CD4-positive, alpha-beta T cell treated with Interleukin-4 for 4 hours (primary cell): Measurements from ENCODE around the gene CCL4L2.
"Not testable (repeated sequence)": the region's sequence is repeated elsewhere in the genome, so short reads cannot be mapped to it uniquely, and the experiment has no call there.

Experiments
- DNase-seq: peaks from one replicate; pipeline ENCODE4 v3.0.0-alpha.2; 2020

Gene CCL4L2

DNA sequence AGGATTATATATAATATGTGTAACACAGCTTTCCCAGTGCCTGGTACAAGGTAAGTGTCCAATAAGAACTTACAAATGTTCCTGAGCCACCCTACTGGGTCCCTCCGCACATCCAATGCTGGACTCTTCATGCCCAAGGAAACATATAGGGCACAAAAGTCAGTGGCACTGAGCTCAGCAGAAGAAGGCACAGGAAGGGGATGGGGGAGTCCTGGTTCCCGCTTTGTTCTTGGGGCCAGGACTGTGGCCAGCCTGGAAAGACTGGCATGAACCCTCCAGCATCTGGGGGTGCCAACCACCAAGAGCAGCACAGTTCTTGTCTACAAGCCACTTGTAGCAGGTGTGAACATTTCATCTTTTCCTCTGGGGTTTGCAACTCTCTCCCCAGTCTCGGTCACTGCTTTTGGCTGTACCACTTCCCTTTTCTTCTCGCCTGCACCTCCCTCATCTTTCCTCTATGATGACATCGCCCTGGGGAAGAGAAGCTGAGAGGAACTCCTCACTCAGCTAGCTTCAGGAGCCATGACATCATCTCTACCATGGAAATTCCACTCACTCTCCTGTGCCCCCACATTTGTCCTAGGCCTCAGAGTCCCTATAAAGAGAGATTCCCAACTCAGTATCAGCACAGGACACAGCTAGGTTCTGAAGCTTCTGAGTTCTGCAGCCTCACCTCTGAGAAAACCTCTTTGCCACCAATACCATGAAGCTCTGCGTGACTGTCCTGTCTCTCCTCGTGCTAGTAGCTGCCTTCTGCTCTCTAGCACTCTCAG lies at the start of gene CCL4L2:
CCL4L2 (plus strand) TSS at position 625 of the 773 bp plus-strand sequence.
- not testable (repeated sequence) for DNase-seq

DNA sequence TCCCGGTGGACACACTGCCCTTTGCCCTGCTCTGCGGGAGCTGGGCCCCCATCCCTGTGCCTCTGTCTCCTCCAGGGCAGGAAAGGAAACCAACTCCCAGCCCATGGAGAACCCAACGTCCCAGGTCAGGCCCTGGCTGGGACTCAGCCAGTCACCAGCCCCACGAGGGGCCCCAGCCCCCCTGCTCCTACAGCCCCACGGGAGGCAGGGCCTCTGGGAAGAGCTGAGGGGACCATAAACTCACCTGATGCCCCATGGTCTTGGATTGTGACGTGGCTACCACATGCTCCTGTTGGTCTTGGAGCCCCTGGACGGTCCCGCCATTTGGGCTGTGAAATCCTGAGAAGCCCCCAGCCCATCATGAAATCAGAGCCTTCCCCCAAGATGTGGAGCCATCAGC lies 42.0 kb upstream of the CCL4L2 start:
- not testable (repeated sequence) for DNase-seq

DNA sequence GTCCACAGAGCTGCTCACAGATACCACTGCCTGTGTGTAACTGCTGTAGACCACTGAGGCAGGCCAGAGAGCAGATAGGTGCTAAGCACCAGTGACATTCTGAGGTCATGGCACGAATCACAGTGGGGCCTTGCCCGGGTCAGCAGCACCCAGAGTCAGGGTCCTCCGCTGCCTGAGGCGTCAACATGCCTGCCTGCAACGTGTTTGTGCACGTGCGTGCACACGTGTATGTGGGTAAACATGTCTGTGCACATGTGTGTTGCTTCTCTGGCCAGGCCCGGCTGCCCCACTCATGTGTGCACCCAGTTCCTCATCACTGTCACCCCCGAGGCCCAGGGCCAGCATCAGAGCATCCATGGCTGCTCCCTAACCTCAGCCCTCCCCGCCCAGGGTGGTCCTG lies 34.3 kb upstream of the CCL4L2 start, which contains the start of gene TBC1D3B:
TBC1D3B (minus strand) TSS at position 101 of the 400 bp plus-strand sequence. CDS start 1,586 bp downstream, outside the sequence.
- not testable (repeated sequence) for DNase-seq

- DNase-seq: not testable (repeated sequence)
These were observed 29.3 kb upstream of the CCL4L2 start for GRCh38 chr17:36181446-36182175.

- no peak for DNase-seq
These were observed 28.5 kb upstream of the CCL4L2 start for GRCh38 chr17:36182176-36183000.

GRCh38 chr17:36183001-36183971 lies 27.6 kb upstream of the CCL4L2 start:
- no peak for DNase-seq

- no peak for DNase-seq
These were observed 26.7 kb upstream of the CCL4L2 start for GRCh38 chr17:36184023-36184765.

DNA sequence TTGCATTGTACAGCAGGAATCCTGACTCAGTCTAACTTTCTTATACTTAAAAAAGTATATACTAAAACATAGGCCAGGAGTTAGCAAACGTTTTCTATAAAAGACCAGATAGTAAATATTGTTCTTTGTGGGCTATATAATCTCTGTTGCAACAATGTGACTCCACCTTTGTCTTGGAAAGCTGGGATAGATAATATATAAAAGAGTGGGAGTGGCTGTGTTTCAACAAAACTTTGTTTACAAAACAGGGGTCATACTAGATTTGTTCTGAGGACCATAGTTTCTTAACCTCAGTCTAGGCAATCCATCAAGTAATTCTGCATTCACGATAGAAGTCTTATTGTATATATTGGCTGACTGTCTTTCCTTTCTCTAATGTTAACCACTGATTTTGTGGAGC lies 25.4 kb upstream of the CCL4L2 start:
- DNase-seq: no peak

DNA sequence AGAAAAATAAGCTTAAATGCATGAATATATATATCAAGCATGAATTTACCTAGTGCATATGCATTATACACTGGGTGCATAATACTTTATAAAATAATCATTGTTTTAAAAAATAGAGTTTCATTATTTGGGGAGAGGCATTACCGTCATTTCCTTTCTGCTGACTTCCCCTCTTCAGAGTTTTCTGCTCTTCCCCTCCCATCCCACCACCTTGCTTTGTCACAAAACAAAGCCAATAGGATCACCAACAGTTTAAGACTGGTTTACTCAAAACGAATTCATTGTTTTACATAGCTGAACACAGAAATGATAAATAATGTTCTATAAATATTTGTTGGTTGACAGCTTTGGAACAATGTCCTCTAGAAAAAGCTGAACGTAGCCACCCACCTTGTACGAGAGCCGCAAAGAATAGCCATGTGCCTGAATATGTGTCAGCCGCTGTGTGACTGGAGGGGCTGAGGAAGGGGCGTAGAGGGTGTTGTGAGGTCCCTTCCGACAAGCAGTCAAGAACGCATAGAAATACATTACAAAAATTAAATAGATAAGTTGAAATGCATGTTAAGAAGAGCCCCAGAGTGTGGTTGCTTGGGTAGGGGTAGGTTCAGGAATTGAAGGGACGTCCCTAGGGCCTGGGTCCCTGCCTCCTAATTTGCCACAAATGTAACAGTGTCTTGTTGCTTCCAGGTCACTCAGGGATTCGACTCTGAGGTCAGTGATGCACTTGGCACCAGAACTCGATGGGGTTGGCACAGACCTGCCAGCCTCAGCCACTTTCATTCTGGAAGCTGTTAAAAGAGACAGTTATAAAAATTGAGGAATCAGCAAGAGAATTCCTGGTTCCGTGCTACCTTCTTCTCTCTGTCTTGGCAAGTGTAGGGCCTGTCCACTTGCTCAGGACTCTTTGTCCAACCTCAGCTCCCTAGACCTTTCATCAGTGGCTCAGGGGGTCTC lies 23.8 kb upstream of the CCL4L2 start:
- DNase-seq: not testable (repeated sequence)

GRCh38 chr17:36187943-36188665 lies 22.8 kb upstream of the CCL4L2 start:
- not testable (repeated sequence) for DNase-seq

- peak; percentile 64 for DNase-seq
These were observed 22.0 kb upstream of the CCL4L2 start for GRCh38 chr17:36188891-36189306.

DNA sequence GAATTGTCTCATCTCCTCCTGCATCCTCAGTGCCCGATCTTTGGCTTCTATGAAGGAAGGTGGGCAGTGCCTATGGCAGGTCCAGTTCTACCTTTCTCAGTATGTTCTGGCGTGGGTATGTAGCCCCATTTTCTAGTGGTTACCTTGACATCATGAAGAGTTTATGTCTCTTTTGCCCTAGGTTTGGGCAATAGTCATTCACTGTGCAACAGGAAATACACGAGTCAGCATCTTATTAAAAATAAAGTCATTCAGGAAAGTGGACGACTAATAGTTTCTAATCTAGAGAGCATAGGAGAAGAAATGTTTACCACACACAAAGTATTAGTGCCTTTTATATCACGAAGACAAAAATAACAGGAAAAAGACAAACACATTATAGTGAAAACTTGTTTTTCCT lies 20.9 kb upstream of the CCL4L2 start:
- not testable (repeated sequence) for DNase-seq

GRCh38 chr17:36190549-36191330 lies 20.1 kb upstream of the CCL4L2 start:
- not testable (repeated sequence) for DNase-seq

GRCh38 chr17:36193216-36193775 lies 17.6 kb upstream of the CCL4L2 start:
- no peak for DNase-seq

DNA sequence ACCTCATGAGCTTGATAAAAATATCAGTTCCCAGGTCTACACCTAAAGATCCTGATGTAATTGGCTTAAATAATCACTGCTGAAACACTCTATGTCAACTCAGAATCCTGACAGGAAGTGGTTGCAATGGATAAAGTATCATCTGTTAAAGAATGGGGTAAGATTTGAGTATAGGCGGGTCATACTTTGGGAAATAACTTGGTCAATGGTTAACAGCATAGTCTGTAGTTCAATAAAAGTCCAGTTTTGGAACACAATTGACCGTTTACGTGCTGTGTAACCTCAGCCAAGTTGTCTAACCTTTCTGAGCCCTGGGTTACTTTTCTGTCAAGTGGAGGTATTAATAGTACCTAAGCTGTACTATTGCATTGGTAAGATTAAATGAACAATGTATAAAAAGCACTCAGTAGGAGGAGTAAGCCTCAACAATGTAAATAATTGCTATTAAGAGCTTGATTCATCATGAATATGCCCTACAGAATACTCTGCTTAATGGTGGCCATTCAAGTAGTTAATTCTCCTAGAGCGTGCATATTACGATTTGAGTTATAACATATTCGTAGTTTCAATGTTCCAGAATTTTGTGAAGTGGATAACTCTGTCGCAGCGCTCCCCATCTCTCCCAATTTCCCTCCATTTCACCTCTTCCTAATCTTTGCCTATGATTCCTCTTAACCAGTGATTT lies 16.6 kb upstream of the CCL4L2 start:
- not testable (repeated sequence) for DNase-seq

DNA sequence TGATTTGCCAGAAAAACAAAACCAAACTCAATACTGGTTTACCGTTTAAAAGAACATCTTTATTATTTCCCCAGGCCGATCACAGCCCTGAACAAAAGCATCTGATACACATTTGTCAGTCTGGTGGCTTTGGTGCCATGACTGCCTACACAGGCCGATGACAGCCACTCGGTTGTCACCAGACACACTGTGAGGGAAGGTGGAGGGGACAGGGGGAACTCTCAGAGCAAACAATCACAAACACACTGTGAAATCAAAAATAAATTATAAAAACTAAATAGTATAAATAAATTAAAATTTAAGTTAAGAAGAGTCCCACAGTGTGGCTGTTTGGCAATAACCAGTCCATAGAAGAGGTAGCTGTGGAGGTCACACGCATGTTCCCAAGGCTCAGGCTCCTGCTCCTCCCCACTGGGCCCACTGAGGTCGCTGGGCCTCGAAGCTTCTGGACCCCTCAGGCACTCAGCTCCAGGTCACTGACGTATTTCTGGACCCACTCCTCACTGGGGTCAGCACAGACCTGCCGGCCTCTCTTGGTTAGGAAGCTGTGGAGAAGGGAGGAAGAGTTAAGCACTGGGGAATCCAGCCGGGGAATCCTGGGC lies 15.9 kb upstream of the CCL4L2 start:
- not testable (repeated sequence) for DNase-seq
